GM19035 (cell line): ENCODE data around the gene CEACAM21.

Experiments
- ATAC-seq: cut with Tn5 transposase; IDR thresholded peaks from one replicate; pipeline ENCODE4 v1.9.1; 2021; ENCODE audit not compliant: unreplicated experiment

Gene CEACAM21

DNA sequence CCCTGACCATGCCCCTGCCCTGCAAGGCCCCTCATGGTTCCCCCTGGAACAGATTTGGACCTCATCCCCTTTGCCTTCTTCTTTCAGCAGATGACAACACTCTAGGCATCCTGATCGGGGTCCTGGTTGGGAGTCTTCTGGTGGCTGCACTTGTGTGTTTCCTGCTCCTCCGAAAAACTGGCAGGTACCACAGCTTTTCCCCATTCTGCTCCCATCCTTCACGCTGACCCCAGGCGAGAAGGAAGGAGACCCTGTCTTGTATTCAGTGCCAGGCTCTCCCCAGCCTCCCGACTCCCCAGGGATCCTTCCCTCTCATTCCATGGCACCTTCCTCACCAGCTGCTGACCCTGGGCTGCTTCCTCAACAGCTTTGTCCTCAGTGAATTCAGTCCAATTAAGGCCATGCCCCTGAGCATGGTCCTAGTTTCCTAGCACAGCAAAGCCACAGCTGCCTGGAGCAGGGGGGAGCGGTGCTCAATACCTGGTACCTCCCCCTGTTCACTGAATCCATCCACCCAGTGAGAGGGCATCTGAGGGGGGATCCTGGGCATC is 8.4 kb downstream of the CEACAM21 start:
- ATAC-seq: no peak

DNA sequence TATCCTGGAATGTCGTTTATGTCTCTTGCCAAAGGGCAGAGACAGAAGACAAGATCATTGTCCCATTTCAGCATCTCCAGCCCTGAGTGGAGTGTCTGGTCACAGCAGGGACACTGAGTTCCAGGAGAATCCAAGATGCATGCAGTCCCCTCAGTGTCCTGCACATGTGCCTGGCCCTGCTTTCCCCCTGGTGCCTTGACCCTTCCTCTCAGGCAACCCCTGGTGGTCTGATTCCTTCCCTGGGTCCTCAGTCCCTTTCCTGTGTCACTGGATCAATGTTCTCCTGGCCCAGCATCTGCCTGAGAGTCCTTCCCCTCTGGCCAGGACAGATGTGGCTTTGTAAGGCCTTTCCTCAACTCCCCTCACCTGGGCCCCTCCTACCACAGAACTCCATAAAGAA is 9.0 kb downstream of the CEACAM21 start:
- no peak for ATAC-seq

DNA sequence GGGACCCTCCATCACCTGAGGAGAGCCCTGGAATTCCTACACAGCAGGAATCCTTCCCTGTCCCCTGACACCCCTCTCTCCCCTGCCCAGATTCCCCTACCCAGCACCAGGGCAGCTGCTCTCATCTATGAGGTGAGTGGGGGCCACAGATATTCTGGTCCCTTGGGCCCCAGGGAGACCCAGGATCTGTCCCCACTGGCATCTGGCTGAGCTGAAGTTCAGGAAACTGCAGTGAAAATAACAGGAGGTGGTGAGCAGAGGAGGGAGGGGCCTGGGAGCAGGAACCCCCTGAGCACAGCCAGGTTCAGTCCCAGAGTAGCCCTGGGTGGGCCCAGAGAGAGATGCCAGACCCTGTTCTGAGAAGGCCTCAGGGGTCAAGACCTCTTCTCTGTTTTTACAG is 10.1 kb downstream of the CEACAM21 start:
- ATAC-seq: no peak

DNA sequence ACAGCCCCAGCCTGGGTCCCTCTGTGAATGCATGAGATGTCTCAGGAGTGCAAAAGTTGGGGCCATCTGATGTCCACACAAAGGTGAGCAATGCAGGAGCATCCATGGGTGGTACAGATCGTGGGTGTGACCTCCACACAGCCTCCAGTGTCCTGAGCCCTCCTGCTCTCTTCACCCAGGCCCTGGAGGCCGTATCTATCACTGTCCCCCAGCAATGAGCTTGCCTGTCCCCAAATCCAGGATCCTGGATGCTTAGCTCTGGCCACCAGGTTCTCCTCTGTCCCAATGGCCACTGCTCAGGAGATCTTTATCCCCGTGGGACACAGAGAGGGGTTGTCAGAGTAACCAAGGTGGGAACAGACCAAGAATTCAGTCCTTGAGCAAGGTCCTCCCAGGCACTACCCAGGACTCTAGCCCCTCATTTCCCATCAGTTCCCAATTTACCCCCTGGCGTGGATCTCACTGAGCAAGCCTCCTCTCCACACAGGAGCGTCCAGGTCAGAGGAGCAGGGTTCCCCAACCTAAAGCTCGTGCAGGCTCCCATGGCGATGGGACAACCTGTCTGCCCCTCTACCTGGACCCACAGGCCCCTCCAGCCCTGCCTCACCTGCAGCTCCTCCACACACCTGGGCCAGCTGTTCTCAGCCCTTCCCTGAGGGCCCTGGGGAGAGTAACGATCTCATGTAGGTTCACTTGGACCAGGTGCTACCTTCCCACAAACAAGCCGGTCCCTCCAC is 11.3 kb downstream of the CEACAM21 start:
- ATAC-seq: no peak

DNA sequence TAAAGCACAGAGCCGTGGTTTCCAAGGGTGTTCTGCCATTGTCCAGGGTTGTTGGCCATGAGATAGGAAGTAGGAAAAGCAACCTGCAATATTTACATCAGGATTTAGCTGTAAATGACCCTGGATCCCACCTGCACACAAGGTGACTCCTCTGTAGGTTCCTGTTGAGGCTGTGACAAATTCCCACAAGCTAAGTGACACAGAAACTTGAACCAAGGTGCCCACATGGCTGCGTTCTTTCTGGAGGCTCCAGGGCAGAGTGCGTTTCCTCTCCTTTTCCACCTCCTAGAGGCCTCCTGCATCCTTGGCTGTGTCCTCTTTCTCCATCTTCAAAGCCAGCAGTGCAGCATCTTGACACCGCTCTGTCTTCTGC is 11.9 kb downstream of the CEACAM21 start:
- no peak for ATAC-seq

DNA sequence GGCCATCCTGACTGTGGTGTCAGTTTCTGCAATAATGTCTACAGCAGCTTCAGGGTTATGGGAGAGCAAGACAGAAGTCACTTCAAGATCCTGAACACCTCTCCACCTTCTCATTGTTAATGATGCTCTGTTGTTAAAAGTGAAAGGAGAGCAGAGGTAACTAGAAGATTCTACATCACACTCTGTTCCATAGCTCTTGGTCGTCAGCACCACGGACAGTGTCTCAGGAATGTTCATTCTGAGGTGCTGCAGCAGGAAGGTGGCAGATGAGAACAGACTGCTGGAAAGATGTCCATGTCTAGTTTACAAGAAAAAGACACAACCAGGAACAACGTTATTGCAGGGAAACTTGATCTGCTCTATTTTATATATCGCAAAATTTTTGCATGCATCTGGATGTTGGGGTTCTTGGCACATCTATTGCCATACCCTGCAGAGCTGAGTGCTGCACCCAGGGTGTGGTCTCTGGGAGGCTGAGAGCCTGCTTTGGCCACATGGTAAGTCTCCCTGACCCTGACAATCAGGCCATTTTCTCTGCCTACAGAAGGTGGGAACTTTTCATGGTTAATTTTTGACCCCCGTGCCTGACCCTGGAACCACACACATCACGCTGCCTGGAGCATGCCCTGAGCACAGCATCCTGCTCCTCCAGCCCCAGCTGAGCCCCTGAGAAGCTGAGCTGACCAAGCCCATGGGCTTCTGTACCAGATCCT is 12.7 kb downstream of the CEACAM21 start:
- ATAC-seq: no peak

DNA sequence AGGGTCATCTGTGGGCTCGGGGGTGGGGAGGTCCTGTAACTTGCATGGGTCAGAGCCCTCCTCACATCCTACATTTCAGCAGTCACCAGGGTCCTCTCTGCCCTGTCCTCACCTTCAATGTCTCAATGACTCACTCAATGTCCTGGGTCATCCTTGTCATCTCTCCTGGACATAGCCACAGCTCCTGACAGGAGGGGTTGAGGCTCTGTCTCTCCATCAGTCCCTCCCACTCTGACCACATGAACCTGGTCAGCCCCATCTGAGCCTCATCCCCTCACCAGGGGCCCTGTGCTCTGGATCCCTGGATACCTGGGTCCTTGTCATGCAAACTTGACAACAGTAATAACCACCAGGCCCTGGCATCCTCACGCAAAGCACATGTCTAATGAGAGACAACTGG is 13.4 kb downstream of the CEACAM21 start:
- ATAC-seq: no peak

DNA sequence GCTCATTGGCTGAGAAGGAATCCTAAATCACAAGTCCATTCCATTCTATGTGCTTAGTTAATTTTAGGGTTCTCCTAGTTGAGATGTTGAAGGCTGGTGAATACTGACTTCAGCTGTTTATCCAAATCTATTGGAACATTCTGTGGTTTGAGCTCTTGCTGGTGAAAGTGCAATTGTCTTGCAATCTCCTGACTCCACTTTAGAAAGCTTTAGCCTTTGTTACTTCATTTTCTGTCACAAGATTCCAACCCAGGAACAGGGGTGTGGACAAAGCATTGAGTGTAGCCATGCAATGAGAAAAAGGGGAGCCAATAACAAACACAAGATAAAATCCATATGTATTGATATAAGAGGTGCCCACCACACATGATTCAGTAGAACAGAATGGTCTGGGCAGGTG is 15.0 kb downstream of the CEACAM21 start:
- no peak for ATAC-seq

DNA sequence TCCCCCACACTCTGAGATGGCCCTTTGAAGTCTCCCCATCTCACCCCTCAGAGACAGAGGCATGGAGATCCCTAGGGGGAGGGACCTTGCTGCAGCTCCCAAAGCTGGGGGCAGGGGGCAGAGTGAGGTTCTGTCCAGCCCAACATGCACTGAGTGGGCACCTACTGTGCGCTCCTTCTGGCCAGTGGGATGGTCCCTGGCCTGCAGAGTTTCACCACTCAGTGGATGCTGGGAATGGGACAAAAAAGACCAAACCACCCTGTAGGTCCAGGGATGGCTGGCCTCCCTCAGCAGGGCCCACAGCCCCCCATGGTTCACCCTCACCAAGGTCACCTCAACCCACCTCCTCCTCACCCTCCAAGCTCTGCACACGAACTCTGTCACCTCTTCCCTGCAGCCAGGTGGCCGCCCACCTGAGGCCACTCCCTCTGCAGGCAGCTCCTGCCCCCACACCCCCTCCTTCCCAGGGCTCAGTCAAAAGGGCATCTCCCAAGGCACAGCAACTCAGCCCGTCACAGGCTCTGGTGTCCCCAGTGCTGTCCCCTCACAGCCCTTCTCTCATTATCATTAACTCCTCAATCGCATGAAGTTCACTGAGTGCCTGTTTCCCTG is 16.1 kb downstream of the CEACAM21 start:
- ATAC-seq: no peak

DNA sequence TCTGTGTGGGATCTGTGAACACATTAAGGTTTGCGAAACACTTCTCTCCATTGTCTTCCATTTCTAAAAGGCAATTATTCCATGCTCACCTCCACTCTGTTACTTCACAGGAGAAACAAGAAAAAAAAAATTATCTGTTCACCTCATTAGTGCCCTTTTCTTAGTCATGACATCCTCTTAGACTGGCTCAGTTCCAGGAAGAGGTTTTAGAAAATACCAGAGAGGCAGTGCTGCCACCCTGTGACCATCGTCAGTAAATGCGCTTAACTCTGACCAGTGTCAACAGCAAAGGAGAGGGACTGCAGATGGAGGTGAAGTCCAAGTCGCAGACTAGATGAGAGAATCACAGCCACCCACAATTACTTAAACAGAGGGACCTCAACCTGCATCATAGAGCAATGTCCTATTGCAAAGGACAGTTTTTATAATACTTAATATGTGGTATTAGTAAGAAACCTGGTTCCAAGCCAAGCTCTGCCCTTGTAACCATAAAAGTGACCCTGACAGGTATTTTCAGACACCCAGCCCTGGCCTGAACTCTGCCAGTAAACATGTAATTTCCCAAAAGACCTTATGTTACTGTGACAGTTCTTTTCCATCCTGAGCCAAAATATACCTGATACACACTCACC is 19.4 kb downstream of the CEACAM21 start:
- peak; percentile 63 for ATAC-seq

DNA sequence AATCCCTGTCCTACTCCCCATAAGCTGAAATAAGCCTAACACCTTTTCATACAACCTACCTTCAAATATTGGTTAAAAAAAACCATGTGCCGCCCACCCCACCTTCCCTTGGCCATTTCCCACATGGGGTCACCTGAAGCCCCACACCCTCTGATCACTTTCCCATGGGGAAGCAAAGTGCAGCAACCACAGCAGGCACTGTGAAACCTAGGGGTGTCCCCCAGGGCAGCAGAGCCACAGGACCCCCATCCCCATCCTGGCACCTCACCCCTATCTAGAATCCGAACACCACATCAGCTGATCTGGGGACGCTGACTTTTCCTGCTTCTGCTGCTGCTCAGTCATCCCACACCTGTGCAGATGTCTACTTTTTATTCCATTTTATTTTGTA is 19.9 kb downstream of the CEACAM21 start:
- no peak for ATAC-seq

DNA sequence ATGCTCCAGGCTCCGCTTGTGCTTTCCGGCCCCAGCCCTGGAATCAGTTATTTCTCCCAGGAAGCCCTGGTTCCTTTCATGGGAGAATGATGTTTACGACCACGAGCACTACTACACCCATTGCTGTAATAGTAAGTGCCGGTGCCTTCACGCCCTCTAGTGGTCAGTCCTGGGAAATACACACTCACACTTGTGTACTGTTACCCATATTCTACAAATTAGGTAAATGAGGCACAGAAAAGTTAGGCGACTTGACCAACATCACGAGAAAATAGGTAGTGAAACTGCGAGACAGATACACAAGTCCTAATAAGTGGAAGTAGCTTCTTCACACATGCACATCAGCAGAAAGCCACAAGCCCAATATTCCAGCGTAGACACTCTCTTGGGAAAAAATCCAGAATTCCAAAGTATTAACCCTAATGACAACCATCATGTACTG is 21.7 kb downstream of the CEACAM21 start:
- no peak for ATAC-seq

DNA sequence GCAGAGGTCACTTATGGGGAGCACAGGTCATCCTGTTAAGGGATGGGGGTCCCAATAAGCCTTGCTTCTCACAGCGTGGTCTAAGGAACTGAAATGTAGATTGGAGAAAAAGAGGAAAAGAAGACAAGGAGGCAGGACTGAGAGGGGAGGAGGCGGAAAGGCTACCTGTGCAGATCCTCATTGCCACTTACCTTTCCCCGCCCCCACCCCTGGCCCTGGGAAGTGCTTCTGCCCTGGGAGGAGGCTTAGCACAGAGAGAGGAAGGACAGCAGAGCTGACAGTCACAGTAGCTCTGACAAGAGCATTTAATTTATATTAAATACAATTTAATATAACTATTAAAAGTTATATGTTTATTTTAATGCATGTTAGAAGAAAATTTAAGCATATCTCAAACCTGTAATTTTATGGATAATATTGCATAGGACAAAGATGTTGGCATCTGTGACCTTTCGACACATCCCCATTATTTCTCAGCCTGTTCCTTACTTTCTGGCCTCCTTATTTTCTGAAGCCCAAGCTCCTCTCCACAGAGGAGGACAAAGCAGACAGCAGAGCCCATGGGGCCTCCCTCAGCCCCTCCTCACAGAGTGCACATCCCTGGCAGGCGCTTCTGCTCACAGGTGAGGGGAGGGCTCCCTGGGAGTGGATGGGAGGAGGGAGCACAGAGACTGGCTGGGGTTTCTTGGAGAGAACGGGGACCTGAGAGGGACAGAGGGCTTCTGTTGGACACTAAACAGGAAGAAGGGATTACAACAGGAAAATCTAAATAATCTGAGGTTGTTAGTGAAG is 23.4 kb downstream of the CEACAM21 start:
- ATAC-seq: no peak

DNA sequence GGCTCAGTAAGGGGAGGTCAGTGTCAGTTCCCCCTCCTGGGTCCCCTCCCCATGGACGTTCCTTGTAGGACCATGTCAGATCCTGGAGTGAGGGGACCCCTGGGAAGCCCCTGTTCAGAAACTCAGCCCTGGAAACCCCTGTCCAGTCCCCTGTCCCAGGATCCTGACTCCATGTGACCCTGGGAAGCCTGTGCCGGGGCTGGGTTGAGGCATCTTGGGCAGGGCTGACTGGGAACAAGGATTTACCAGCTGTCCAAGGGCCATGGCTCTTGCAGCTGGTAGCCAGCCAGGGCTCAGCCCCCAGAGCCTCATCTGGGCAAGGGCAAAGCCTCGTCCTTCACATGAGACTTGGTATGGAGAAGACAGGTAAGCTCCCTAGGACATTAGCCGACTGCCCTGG is 25.8 kb downstream of the CEACAM21 start:
- no peak for ATAC-seq

DNA sequence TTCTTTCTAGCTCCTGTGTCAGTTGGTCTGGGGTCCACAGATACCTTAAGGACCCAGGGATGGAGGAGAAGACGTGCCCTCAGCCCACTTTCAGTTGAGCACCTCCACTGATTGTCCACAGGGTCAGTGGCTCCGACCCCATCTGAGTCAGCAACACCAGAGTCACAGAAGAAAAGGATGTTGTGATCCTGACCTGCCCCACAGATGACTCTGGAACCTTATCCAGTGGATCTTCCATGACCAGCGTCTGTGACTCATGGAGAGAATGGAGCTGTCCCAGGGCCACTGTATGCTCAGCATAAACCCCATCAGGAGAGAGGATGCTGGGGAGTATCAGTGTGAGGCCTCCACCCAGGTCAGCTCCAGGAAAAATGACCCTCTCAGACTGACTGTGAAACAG is 28.9 kb downstream of the CEACAM21 start:
- ATAC-seq: no peak

DNA sequence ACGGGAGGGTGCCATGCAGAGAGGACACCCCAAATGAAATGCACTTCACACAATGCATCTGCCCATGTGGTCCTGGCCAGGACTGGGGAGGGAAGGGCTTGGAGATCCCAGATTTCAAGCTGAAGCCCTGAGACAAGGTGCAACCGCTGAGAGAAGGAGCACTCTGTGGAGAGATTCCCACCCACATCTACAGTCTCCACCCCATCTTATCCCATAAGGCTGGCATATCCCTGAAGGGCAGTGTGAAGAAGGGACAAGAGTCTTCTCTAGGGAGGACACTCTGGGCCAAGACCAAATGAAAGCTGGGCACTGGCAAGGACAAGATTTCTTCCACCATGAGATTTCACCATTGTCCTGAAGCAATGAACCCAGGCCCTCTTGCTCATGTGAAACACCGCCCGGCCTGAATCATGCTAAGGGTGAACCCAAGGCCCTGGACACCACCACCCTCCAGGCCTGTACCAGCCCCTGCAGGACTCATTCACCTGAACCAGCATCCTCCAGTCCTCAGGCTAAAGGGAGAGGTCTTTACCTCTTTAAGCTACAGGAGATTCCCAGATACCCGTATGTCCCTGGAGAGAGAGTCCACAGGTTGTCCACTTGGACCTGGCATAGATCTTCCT is 30.4 kb downstream of the CEACAM21 start:
- no peak for ATAC-seq

DNA sequence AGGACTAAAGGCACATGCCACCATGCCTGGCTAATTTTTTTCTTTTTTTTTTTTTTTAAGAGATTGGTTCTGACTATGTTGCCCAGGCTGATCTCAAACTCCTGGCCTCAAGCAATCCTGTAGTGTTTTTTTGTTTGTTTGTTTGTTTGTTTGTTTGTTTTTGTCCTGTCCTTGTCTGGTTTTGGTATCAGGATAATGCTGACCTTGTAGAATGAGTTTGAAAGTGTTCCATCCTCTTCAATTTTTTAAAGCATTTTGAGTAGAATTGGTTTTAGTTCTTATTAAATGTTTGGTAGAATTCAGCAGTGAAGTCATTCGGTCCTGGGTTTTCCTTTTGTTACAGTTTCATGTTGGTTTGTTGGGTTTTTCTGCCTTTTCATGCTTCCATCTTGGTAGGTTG is 31.7 kb downstream of the CEACAM21 start:
- no peak for ATAC-seq

DNA sequence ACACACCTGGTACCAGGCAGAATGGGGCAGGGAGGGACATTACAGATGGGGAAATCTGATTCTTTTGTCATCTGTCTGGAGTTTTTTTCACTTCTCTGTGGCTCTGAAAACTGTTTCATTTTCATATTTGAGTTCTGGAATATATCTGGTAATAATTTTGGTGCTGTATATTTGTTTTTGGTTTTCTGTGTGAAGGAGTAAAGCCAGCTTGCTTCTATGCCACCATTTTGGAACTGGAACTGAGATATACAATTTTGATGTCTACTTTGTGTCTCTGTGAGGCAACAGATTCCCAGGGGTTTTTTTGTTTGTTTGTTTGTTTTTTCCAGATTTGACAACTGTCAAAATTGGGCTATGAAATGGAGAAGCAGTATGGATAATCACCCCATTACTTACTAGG is 34.8 kb downstream of the CEACAM21 start:
- no peak for ATAC-seq

DNA sequence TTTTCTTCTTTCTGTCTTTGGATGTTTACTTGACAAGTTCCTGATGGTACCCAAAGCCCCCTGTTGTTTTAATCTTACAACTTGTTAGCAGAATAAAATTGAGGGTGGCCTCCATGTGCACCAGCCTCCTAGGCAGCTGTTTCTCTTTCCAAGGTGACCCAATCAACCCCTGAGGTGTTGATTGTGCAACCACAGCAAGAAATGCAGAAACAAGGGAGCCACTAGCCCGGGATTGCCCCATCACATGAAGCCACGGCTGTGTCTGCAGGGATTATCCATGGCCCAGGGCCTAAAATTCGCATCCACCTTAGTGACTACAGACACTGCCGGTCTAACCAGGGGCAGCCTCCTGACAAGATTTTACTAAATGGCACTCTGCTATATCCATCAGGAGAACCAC is 36.5 kb downstream of the CEACAM21 start:
- no peak for ATAC-seq

DNA sequence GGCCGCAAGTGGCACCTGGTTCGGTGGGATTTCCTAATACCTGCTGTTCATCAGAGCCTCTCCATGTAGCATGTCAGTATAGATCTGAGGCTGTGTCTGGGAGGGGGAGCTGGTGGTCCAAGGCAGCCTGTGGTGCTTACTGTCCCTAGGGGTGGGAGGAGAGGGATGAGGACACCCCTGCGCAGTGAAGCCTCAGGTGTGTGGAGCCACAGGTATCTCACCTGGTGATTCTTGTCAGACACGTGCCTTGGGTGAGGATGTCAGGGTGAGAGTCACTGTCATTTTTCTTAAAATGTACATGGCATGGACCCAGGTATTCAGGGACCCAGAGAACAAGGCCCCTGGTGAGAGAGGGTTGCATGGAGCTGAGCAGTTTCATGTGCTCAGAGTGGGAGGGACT is 39.2 kb downstream of the CEACAM21 start:
- no peak for ATAC-seq
